Liver (tissue), 9 donors: ENCODE measurements around the gene CAMSAP3. TPM values are rescaled to one million over a fixed set of nuclear protein-coding genes. Genes with fewer than 3 reads are reported as not detected.

Experiments
- DNase-seq: peaks from one replicate; pipeline ENCODE4 v3.0.0-alpha.2; 2017; ENCODE audit warnings: low spot score
- H3K27ac ChIP-seq, 2 donors: one replicate each; pipeline ENCODE4 v1.7.0; 2013; ENCODE audit warnings: inconsistent platforms in 2 of 2, low read length in 2 of 2, control low read depth in 1 of 2, low read depth in 1 of 2, mild to moderate bottlenecking in 1 of 2
- H3K27me3 ChIP-seq, 4 donors: one replicate each; pipeline versions ENCODE4 v1.6.1 to v1.7.0; 2013; ENCODE audit warnings: low read length in 3 of 4, inconsistent platforms in 1 of 4, mild to moderate bottlenecking in 1 of 4, moderate library complexity in 1 of 4; ENCODE audit not compliant: control insufficient read depth in 4 of 4, insufficient read depth in 4 of 4
- H3K36me3 ChIP-seq, 4 donors: one replicate each; pipeline versions ENCODE4 v1.6.1 to v1.7.0; 2013; ENCODE audit warnings: low read length in 3 of 4, mild to moderate bottlenecking in 3 of 4, low read depth in 1 of 4, moderate library complexity in 1 of 4; ENCODE audit not compliant: control insufficient read depth in 4 of 4, insufficient read depth in 3 of 4
- H3K4me1 ChIP-seq, 4 donors: one replicate each; pipeline versions ENCODE4 v1.6.1 to v1.7.0; 2013; ENCODE audit warnings: low read length in 3 of 4, mild to moderate bottlenecking in 3 of 4, moderate library complexity in 1 of 4; ENCODE audit not compliant: control insufficient read depth in 4 of 4, insufficient read depth in 4 of 4
- H3K4me3 ChIP-seq, 3 donors: one replicate each; pipeline versions ENCODE4 v1.6.1 to v1.7.0; 2013; ENCODE audit warnings: low read length in 3 of 3, control low read depth in 1 of 3, low read depth in 1 of 3, mild to moderate bottlenecking in 1 of 3
- H3K9ac ChIP-seq, 2 donors: one replicate each; pipeline ENCODE4 v1.7.0; 2013; ENCODE audit warnings: low read length in 2 of 2, mild to moderate bottlenecking in 2 of 2, moderate library complexity in 2 of 2, control low read depth in 1 of 2, low read depth in 1 of 2
- H3K9me3 ChIP-seq, 4 donors: one replicate each; pipeline versions ENCODE4 v1.6.1 to v1.7.0; 2013; ENCODE audit warnings: low read length in 3 of 4; ENCODE audit not compliant: control insufficient read depth in 4 of 4
- EGR1 ChIP-seq, 2 donors: IDR thresholded peaks; 2 replicates each; pipeline ENCODE4 v1.6.1; 2016 to 2018; ENCODE audit warnings: antibody characterized with exemption in 2 of 2, low read depth in 2 of 2
- FOXA1 ChIP-seq: IDR thresholded peaks from 2 replicates; pipeline ENCODE4 v1.6.1; 2016; ENCODE audit warnings: antibody characterized with exemption
- FOXA2 ChIP-seq: IDR thresholded peaks from 2 replicates; pipeline ENCODE4 v1.6.1; 2016; ENCODE audit warnings: antibody characterized with exemption
- GABPA ChIP-seq, 2 donors: IDR thresholded peaks in 1 of 2; conservative IDR thresholded peaks in 1 of 2; 2 replicates each; pipeline ENCODE4 v1.6.1; 2016; ENCODE audit warnings: antibody characterized with exemption in 2 of 2, mild to moderate bottlenecking in 1 of 2, moderate library complexity in 1 of 2
- HNF4A ChIP-seq, 2 donors: conservative IDR thresholded peaks; 2 replicates each; pipeline ENCODE4 v1.6.1; 2016; ENCODE audit warnings: antibody characterized with exemption in 2 of 2, mild to moderate bottlenecking in 2 of 2
- JUND ChIP-seq, 2 donors: IDR thresholded peaks; 2 replicates each; pipeline ENCODE4 v1.6.1; 2016; ENCODE audit warnings: antibody characterized with exemption in 2 of 2
- MAX ChIP-seq: IDR thresholded peaks from 2 replicates; pipeline ENCODE4 v1.6.1; 2016; ENCODE audit warnings: antibody characterized with exemption
- NR2F2 ChIP-seq: IDR thresholded peaks from 2 replicates; pipeline ENCODE4 v1.6.1; 2016; ENCODE audit warnings: antibody characterized with exemption
- RAD21 ChIP-seq, 2 donors: IDR thresholded peaks; 2 replicates each; pipeline ENCODE4 v1.6.1; 2016; ENCODE audit warnings: antibody characterized with exemption in 2 of 2, mild to moderate bottlenecking in 2 of 2
- RXRA ChIP-seq, 2 donors: IDR thresholded peaks; 2 replicates each; pipeline ENCODE4 v1.6.1; 2017 to 2018; ENCODE audit warnings: antibody characterized with exemption in 2 of 2, mild to moderate bottlenecking in 1 of 2
- SP1 ChIP-seq: IDR thresholded peaks from 2 replicates; pipeline ENCODE4 v1.6.1; 2018; ENCODE audit warnings: antibody characterized with exemption, mild to moderate bottlenecking
- TAF1 ChIP-seq: conservative IDR thresholded peaks from 2 replicates; pipeline ENCODE4 v1.6.1; 2016; ENCODE audit warnings: antibody characterized with exemption, mild to moderate bottlenecking
- YY1 ChIP-seq: IDR thresholded peaks from 2 replicates; pipeline ENCODE4 v1.6.1; 2016; ENCODE audit warnings: antibody characterized with exemption, mild to moderate bottlenecking
- WGBS: extraction: QIAGEN DNeasy Blood & Tissue Kit; methylation state at CpG from one replicate; pipeline ENCODE4 v1.1.7; 2013; 5-methylcytosine and 5-hydroxymethylcytosine counted together
- polyA plus RNA-seq, 2 donors: library from polyadenylated mRNA; stranded (reverse) in 1 of 2; unstranded in 1 of 2; fragments of 200-250 nt in 1 of 2; fragments of >200 nt in 1 of 2; fragmentation: Nextera tagmentation in 1 of 2; extraction: Ambion mirVana in 1 of 2; gene quantifications; one replicate each; pipeline versions ENCODE4 v1.2.1 to v1.2.3, GENCODE V29; 2013 to 2015
- total RNA-seq, 2 donors: library from RNA; depleted of rRNA; stranded (reverse); fragments of >200 nt; gene quantifications; one replicate each; pipeline ENCODE4 v1.2.3, GENCODE V29; 2014
- TF ChIP-seq, protein P1 (sequence below): IDR thresholded peaks from 2 replicates; pipeline ENCODE4 v1.6.1; 2016; ENCODE audit warnings: antibody characterized with exemption
- TF ChIP-seq, protein P2 (sequence below): IDR thresholded peaks from 2 replicates; pipeline ENCODE4 v1.6.1; 2016; ENCODE audit warnings: antibody characterized with exemption
- TF ChIP-seq, protein P3 (sequence below): IDR thresholded peaks from 2 replicates; pipeline ENCODE4 v1.6.1; 2016; ENCODE audit warnings: antibody characterized with exemption, mild to moderate bottlenecking
- TF ChIP-seq, protein P4 (sequence below): fragments of 150-350 bp; IDR thresholded peaks from 2 replicates; pipeline ENCODE4 v1.5.1; 2017; ENCODE audit warnings: improper control_type of control experiment, low read depth, low read length; ENCODE audit not compliant: missing input control
- donor health status: healthy.
- donor health status: healthy.
- donor health status: healthy.
- donor health status: healthy.
- donor health status: healthy.

The CAMSAP3 gene
- total and polyA plus RNA-seq, 4 donors, result 4.4 to 19.1 (median 9.8) TPM

DNA sequence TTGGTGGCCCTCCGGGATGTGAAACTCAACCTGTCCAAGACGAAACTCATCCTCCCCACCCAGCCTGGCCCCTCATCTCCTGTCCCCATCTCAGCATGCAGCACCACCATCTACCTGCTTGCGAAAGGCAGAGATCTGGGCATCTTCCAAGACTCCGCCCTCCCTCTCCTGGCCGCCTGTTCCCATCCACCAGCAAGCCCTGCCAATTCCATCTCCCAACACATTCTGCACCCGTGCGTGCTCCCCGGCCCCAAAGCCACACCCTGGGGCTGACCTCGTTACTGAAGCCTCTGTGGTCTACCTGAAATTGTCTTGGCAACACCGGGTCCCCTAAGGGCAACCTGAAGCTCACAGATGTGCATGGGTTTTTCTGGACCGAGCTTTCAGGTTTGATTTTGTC, 13.2 kb upstream of the CAMSAP3 start:
- no peak for DNase-seq
- Histone ChIP-seq H3K27ac (no peak overlapping the region), H3K9me3 (no peaks in the 10 kb centered on the region), H3K4me1 (no peaks in the 10 kb centered on the region), H3K4me3 (no peak overlapping the region), H3K9ac (no peak overlapping the region), H3K36me3 (no peaks in the 10 kb centered on the region), H3K27me3 (no peaks in the 10 kb centered on the region)
- TF ChIP-seq, protein P1, sequence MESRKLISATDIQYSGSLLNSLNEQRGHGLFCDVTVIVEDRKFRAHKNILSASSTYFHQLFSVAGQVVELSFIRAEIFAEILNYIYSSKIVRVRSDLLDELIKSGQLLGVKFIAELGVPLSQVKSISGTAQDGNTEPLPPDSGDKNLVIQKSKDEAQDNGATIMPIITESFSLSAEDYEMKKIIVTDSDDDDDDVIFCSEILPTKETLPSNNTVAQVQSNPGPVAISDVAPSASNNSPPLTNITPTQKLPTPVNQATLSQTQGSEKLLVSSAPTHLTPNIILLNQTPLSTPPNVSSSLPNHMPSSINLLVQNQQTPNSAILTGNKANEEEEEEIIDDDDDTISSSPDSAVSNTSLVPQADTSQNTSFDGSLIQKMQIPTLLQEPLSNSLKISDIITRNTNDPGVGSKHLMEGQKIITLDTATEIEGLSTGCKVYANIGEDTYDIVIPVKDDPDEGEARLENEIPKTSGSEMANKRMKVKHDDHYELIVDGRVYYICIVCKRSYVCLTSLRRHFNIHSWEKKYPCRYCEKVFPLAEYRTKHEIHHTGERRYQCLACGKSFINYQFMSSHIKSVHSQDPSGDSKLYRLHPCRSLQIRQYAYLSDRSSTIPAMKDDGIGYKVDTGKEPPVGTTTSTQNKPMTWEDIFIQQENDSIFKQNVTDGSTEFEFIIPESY, result no peak
- TF ChIP-seq, protein P2, sequence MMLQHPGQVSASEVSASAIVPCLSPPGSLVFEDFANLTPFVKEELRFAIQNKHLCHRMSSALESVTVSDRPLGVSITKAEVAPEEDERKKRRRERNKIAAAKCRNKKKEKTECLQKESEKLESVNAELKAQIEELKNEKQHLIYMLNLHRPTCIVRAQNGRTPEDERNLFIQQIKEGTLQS, result no peak
- TF ChIP-seq GABPA (IDR thresholded peaks at IDR 0.05 in 1 of 2, conservative IDR thresholded peaks at IDR 0.05 in 1 of 2), result no peak
- no peak for TF ChIP-seq TAF1
- TF ChIP-seq, protein P3, sequence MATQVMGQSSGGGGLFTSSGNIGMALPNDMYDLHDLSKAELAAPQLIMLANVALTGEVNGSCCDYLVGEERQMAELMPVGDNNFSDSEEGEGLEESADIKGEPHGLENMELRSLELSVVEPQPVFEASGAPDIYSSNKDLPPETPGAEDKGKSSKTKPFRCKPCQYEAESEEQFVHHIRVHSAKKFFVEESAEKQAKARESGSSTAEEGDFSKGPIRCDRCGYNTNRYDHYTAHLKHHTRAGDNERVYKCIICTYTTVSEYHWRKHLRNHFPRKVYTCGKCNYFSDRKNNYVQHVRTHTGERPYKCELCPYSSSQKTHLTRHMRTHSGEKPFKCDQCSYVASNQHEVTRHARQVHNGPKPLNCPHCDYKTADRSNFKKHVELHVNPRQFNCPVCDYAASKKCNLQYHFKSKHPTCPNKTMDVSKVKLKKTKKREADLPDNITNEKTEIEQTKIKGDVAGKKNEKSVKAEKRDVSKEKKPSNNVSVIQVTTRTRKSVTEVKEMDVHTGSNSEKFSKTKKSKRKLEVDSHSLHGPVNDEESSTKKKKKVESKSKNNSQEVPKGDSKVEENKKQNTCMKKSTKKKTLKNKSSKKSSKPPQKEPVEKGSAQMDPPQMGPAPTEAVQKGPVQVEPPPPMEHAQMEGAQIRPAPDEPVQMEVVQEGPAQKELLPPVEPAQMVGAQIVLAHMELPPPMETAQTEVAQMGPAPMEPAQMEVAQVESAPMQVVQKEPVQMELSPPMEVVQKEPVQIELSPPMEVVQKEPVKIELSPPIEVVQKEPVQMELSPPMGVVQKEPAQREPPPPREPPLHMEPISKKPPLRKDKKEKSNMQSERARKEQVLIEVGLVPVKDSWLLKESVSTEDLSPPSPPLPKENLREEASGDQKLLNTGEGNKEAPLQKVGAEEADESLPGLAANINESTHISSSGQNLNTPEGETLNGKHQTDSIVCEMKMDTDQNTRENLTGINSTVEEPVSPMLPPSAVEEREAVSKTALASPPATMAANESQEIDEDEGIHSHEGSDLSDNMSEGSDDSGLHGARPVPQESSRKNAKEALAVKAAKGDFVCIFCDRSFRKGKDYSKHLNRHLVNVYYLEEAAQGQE, result no peak
- no peak for TF ChIP-seq FOXA2
- TF ChIP-seq HNF4A (conservative IDR thresholded peaks at IDR 0.05), result no peak
- TF ChIP-seq, protein P4, sequence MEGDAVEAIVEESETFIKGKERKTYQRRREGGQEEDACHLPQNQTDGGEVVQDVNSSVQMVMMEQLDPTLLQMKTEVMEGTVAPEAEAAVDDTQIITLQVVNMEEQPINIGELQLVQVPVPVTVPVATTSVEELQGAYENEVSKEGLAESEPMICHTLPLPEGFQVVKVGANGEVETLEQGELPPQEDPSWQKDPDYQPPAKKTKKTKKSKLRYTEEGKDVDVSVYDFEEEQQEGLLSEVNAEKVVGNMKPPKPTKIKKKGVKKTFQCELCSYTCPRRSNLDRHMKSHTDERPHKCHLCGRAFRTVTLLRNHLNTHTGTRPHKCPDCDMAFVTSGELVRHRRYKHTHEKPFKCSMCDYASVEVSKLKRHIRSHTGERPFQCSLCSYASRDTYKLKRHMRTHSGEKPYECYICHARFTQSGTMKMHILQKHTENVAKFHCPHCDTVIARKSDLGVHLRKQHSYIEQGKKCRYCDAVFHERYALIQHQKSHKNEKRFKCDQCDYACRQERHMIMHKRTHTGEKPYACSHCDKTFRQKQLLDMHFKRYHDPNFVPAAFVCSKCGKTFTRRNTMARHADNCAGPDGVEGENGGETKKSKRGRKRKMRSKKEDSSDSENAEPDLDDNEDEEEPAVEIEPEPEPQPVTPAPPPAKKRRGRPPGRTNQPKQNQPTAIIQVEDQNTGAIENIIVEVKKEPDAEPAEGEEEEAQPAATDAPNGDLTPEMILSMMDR, result no peak
- TF ChIP-seq RAD21 (IDR thresholded peaks at IDR 0.05), result no peak
- no peak for TF ChIP-seq JUND (IDR thresholded peaks at IDR 0.05)
- no peak for TF ChIP-seq RXRA (IDR thresholded peaks at IDR 0.05)
- no peak for TF ChIP-seq SP1
- TF ChIP-seq MAX, result no peak
- TF ChIP-seq NR2F2, result no peak
- TF ChIP-seq YY1, result no peak
- TF ChIP-seq EGR1 (IDR thresholded peaks at IDR 0.05; ENCODE audit: low read depth in 2 of 2), result no peak
- 58% methylated on average over 11 of the region's 11 CpGs for WGBS

DNA sequence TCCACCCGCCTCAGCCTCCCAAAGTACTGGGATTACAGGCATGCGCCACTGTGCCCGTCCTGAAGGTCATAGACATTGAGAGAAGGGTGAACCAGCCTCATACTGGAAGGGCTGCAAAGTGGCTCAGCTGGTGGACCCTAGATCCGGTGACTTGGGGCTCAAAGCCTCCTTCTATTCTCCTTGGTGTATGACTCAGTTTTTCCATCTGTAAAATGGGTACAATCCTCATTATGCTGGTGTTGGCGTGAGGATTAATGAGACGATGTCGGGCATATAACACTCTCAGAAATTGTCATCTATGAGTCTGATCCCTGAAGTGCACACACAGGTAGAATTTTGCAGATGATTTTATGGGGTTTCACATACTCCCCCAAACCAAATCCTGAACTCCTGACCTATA, 5.8 kb upstream of the CAMSAP3 start:
- H3K9ac ChIP-seq, result no peak overlapping the region
- no peaks in the 10 kb centered on the region for H3K4me1 ChIP-seq
- no peak overlapping the region for H3K4me3 ChIP-seq
- no peak for DNase-seq
- no peaks in the 10 kb centered on the region for H3K9me3 ChIP-seq
- TF ChIP-seq EGR1 (IDR thresholded peaks at IDR 0.05; ENCODE audit: low read depth in 2 of 2), result no peak
- no peak for TF ChIP-seq GABPA (IDR thresholded peaks at IDR 0.05 in 1 of 2, conservative IDR thresholded peaks at IDR 0.05 in 1 of 2)
- no peak for TF ChIP-seq FOXA2
- no peak for TF ChIP-seq YY1
- no peak for TF ChIP-seq JUND (IDR thresholded peaks at IDR 0.05)
- no peak for TF ChIP-seq FOXA1
- no peak overlapping the region for H3K27ac ChIP-seq
- H3K36me3 ChIP-seq, result no peaks in the 10 kb centered on the region
- 91% methylated on average over 7 of the region's 7 CpGs for WGBS
- H3K27me3 ChIP-seq, result no peaks in the 10 kb centered on the region
